ENCODE data around the gene PSMC6. TPM values are rescaled to one million over a fixed set of nuclear protein-coding genes. Genes with fewer than 3 reads are reported as not detected.

Gene PSMC6
- total RNA-seq, 1 experiment from 2014 or later: 103 TPM

GRCh38 chr14:52723514-52724359 is 16.7 kb downstream of the PSMC6 start:
- H3K9me3 Mint-ChIP-seq: no peaks in the 10 kb centered on the region
- Histone ChIP-seq H4K91ac (ENCODE audit: insufficient read length, low read depth, low read length) (no peak overlapping the region), H3K27ac (ENCODE audit: insufficient read length, low read depth, low read length) (no peak overlapping the region), H2BK20ac (ENCODE audit: low read depth, low read length, poor library complexity, severe bottlenecking) (no peak overlapping the region), H3K9me3 (ENCODE audit: control insufficient read depth, low read depth, low read length) (no peaks in the 10 kb centered on the region), H3T11ph (ENCODE audit: low read length) (no peak overlapping the region), H3K9ac (ENCODE audit: extremely low read depth, insufficient read length, low read length) (no peak overlapping the region), H3K4me2 (ENCODE audit: insufficient read depth, insufficient read length, low read length) (no peak overlapping the region), H3K18ac (ENCODE audit: insufficient read length, low read depth, low read length) (no peak overlapping the region), H2BK15ac (ENCODE audit: low read depth, low read length) (no peak overlapping the region), H2BK12ac (ENCODE audit: insufficient read length, low read depth, low read length) (no peak overlapping the region), H3K14ac (ENCODE audit: insufficient read depth, low read length) (no peak overlapping the region), H3K56ac (ENCODE audit: insufficient read length, low read depth, low read length) (no peak overlapping the region), H3K4ac (ENCODE audit: low read depth, low read length) (no peak overlapping the region), H3K79me2 (ENCODE audit: insufficient read depth, low read length) (no peaks in the 10 kb centered on the region), H2AFZ (ENCODE audit: low read length) (no peak overlapping the region), H3K23ac (ENCODE audit: insufficient read length, low read depth, low read length) (no peak overlapping the region), H2BK120ac (ENCODE audit: low read depth, low read length, poor library complexity, severe bottlenecking) (no peak overlapping the region), H3K23me2 (ENCODE audit: insufficient read length, low read depth, low read length, poor library complexity, severe bottlenecking) (no peaks in the 10 kb centered on the region), H4K5ac (ENCODE audit: insufficient read length, low read depth, low read length) (no peak overlapping the region), H4K8ac (replicated peaks; ENCODE audit: insufficient read length, low read depth, low read length) (no peak overlapping the region), H3K4me1 (ENCODE audit: insufficient read depth, low read length) (no peaks in the 10 kb centered on the region), H2AK5ac (ENCODE audit: insufficient read length, low read length) (no peak overlapping the region), H4K20me1 (ENCODE audit: control insufficient read depth, insufficient read depth, insufficient read length) (no peaks in the 10 kb centered on the region), H2BK5ac (ENCODE audit: insufficient read length, low read length) (no peak overlapping the region), H3K27me3 (ENCODE audit: insufficient read depth, low read length) (no peaks in the 10 kb centered on the region), H3K79me1 (ENCODE audit: insufficient read depth, low read depth, low read length, poor library complexity, severe bottlenecking) (peaks cover 4% of the 10 kb centered on the region)
- no peaks in the 10 kb centered on the region for H3K27me3 Mint-ChIP-seq (ENCODE audit: low read depth)
- no peak for TF ChIP-seq CTCF (conservative IDR thresholded peaks at IDR 0.05)
- H3K4me1 Mint-ChIP-seq: peaks cover 0 to 2% of the 10 kb centered on the region in 2 experiments; a peak in 2 of 4 replicates
- no CpG with 5 or more reads among the region's 4 CpGs for WGBS (ENCODE audit: extremely low coverage, insufficient read length, low lambda C conversion rate)
- H3K4me3 Mint-ChIP-seq: no peak overlapping the region
- DNase-seq: no peak
- no peak overlapping the region for H3K27ac Mint-ChIP-seq
- peaks cover 34 to 83% (median 62%) of the 10 kb centered on the region in 3 experiments for H3K36me3 Mint-ChIP-seq (ENCODE audit: insufficient read depth in 1 of 3, low read depth in 3 of 3)

Measured in H9 (cell line).